ENCODE measurements around the gene POLN.
"Not testable (repeated sequence)": the region's sequence is repeated elsewhere in the genome, so short reads cannot be mapped to it uniquely, and the experiment has no call there.

POLN gene

GRCh38 chr4:2031161-2031560 is 210.8 kb downstream of the POLN start:
- H3K36me3 ChIP-seq (ENCODE audit: insufficient read depth, low read length); H3K9me3 ChIP-seq (ENCODE audit: low read length); H3K4me3 ChIP-seq (ENCODE audit: low read length); H3K4me1 ChIP-seq (ENCODE audit: insufficient read depth, low read length); H3K27me3 ChIP-seq (ENCODE audit: insufficient read depth, low read length); H2AFZ ChIP-seq (ENCODE audit: low read depth, low read length): not testable (repeated sequence)

GRCh38 chr4:2027120-2027519 is 214.8 kb downstream of the POLN start:
- H3K27me3 ChIP-seq (ENCODE audit: insufficient read depth, low read length); H2AFZ ChIP-seq (ENCODE audit: low read depth, low read length); H3K4me1 ChIP-seq (ENCODE audit: insufficient read depth, low read length); H3K4me3 ChIP-seq (ENCODE audit: low read length); H3K36me3 ChIP-seq (ENCODE audit: insufficient read depth, low read length): not testable (repeated sequence)
- H3K9me3 ChIP-seq (ENCODE audit: low read length): peaks cover 14% of the 10 kb centered on the region

GRCh38 chr4:2025817-2026216 is 216.1 kb downstream of the POLN start:
- Histone ChIP-seq H3K9me3 (ENCODE audit: low read length) (peaks cover 14% of the 10 kb centered on the region), H3K4me1 (ENCODE audit: insufficient read depth, low read length) (no peaks in the 10 kb centered on the region), H3K27me3 (ENCODE audit: insufficient read depth, low read length) (no peaks in the 10 kb centered on the region), H3K4me3 (ENCODE audit: low read length) (no peak overlapping the region), H2AFZ (ENCODE audit: low read depth, low read length) (no peak overlapping the region), H3K36me3 (ENCODE audit: insufficient read depth, low read length) (no peaks in the 10 kb centered on the region)

- no peaks in the 10 kb centered on the region for H3K36me3 ChIP-seq (ENCODE audit: insufficient read depth, low read length)
- no peaks in the 10 kb centered on the region for H3K4me1 ChIP-seq (ENCODE audit: insufficient read depth, low read length)
- no peaks in the 10 kb centered on the region for H3K27me3 ChIP-seq (ENCODE audit: insufficient read depth, low read length)
- no peak overlapping the region for H2AFZ ChIP-seq (ENCODE audit: low read depth, low read length)
- H3K9me3 ChIP-seq (ENCODE audit: low read length): peaks cover 14% of the 10 kb centered on the region
- H3K4me3 ChIP-seq (ENCODE audit: low read length): no peak overlapping the region
Observed at GRCh38 chr4:2024683-2025082, 217.2 kb downstream of the POLN start.
